Measurements from ENCODE around the gene KRT2.

DNA sequence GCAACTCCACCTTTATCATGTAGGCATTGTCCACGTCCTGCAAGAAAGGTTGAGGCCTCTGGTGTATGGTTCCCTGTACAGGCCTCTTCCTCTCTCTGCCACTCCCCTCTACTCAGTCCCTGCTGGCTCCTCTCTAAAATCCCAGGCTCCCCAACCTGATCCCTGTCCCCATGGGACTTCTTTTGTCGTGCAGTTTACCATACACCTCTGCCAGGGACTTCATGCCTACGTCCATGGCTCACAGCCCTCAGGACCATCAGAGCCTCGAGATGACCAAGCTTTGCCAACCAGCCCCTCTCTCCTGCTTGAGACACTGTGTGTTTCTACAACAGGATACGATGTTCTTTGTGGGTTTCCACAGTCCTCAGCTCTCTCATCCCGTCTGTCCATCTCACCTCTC lies 2.9 kb downstream of the KRT2 start:
- TF ChIP-seq, protein P1, sequence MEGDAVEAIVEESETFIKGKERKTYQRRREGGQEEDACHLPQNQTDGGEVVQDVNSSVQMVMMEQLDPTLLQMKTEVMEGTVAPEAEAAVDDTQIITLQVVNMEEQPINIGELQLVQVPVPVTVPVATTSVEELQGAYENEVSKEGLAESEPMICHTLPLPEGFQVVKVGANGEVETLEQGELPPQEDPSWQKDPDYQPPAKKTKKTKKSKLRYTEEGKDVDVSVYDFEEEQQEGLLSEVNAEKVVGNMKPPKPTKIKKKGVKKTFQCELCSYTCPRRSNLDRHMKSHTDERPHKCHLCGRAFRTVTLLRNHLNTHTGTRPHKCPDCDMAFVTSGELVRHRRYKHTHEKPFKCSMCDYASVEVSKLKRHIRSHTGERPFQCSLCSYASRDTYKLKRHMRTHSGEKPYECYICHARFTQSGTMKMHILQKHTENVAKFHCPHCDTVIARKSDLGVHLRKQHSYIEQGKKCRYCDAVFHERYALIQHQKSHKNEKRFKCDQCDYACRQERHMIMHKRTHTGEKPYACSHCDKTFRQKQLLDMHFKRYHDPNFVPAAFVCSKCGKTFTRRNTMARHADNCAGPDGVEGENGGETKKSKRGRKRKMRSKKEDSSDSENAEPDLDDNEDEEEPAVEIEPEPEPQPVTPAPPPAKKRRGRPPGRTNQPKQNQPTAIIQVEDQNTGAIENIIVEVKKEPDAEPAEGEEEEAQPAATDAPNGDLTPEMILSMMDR (IDR thresholded peaks at IDR 0.05): no peak
- TF ChIP-seq POLR2AphosphoS5 (IDR thresholded peaks at IDR 0.05): no peak
